Astrocyte of the cerebellum (primary cell): ENCODE results near the gene CACNA2D3.

Experiments used
- DNase-seq: peaks from one replicate; pipeline ENCODE4 v3.0.0-alpha.2; 2011; ENCODE audit warnings: low read depth
- H3K4me3 ChIP-seq: 2 replicates; pipeline ENCODE4 v1.5.1; 2011; ENCODE audit warnings: mild to moderate bottlenecking, low read depth, low read length, moderate library complexity
- in situ Hi-C: cut with HindIII; loops from 2 replicates; pipeline ENCODE4 v1.10.0; 2017; ENCODE audit warnings: low sequenced_read_pairs
- TF ChIP-seq, protein P1 (sequence below): IDR thresholded peaks from 2 replicates; pipeline ENCODE4 v1.5.1; 2012; ENCODE audit warnings: low read length, low read depth, moderate library complexity, mild to moderate bottlenecking; ENCODE audit errors: missing control alignments

CACNA2D3 gene

DNA sequence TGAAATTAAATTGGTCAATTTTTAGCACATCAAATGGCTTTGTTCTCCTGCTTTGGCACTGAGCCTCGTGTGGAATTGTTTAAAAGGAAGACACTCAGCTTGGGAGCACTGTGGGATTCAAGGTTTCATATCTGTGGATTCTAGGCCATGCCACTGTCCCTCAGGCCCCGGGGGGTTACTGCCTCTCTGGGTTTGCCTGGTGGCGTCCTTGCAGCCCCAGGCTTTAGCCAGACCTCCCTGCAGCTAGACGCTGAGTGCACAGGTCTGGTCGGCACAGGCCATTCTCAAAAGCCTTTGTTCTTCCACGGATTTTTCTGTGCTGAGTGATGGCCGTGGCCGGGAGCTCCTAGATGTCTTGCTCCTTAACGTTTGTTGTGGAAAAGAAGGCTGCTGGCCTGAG, 76.2 kb downstream of the CACNA2D3 start:
- DNase-seq = no peak
- TF ChIP-seq, protein P1, sequence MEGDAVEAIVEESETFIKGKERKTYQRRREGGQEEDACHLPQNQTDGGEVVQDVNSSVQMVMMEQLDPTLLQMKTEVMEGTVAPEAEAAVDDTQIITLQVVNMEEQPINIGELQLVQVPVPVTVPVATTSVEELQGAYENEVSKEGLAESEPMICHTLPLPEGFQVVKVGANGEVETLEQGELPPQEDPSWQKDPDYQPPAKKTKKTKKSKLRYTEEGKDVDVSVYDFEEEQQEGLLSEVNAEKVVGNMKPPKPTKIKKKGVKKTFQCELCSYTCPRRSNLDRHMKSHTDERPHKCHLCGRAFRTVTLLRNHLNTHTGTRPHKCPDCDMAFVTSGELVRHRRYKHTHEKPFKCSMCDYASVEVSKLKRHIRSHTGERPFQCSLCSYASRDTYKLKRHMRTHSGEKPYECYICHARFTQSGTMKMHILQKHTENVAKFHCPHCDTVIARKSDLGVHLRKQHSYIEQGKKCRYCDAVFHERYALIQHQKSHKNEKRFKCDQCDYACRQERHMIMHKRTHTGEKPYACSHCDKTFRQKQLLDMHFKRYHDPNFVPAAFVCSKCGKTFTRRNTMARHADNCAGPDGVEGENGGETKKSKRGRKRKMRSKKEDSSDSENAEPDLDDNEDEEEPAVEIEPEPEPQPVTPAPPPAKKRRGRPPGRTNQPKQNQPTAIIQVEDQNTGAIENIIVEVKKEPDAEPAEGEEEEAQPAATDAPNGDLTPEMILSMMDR = no peak
- in situ Hi-C loops = no loop called here
- no peak overlapping the region for H3K4me3 ChIP-seq

DNA sequence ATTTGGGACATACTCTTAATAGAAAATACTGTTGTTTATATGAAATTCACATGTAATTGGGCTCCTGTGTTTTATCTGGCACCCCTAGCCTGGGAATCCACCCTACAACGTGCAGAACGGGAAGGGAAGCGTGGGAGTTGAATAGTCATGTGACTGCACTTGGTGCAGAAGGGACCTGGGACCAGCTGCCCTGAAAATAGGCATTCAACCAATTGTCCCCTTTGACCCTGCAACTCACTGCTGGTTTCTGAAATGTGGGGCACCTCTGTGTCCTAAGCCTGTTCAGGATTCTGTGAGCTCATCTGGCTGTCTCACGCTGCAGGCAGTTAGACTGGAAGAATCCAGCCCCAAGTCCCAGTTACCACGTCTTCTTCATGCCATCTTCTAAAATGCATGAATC, 79.7 kb downstream of the CACNA2D3 start:
- TF ChIP-seq, protein P1 = no peak
- H3K4me3 ChIP-seq = no peak overlapping the region
- DNase-seq = no peak
- in situ Hi-C loops = no loop called here

DNA sequence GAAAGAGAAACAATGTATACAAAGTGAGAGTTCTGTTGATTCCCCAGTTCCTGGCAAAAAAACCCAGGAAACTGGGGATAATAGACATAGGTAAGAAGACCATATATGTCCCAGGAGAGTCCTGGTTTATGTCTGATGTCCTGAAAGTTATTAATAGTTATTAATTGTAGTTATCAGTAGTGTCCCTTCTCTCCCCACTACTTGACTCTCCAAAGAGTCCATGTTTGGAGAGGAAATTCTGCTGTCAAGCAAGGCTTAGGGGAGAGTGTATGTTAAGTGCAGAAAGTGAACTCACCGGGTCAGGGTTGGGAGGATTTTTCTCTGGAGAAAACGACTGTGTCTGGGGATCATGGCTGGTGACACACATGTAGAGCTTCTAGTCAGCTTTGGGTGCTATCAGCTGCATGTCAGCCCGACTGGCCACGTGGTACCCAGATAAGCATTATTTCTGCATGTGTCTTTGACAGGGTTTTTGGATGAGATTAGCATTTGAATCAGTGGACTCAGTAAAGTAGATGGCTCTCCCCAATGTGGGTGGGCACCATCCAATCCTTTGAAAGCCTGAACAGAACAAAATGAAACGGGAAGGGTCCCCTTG, 80.4 kb downstream of the CACNA2D3 start:
- no peak for DNase-seq
- in situ Hi-C loops = no loop called here
- no peak overlapping the region for H3K4me3 ChIP-seq
- TF ChIP-seq, protein P1 = no peak

DNA sequence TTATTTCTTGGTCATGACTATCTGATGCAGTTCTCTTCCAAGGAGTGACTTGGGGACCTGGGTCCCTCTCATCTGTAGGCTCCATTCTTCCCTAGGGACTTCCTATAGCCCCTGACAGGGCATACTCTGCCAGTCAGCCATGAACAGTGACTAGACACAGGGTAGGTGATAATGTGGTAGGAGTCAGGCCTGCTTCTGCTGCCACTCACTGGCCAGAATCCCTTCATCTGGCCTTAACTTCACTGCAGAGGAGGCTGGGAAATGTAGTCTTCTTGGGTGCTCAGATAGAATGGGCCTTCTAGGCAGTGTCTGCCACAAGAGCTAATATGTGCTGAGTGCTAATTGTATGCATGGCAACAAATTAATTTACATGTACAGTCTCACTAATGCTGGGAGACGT, 84.5 kb downstream of the CACNA2D3 start:
- TF ChIP-seq, protein P1 = no peak
- in situ Hi-C loops = no loop called here
- no peak overlapping the region for H3K4me3 ChIP-seq
- DNase-seq = no peak

DNA sequence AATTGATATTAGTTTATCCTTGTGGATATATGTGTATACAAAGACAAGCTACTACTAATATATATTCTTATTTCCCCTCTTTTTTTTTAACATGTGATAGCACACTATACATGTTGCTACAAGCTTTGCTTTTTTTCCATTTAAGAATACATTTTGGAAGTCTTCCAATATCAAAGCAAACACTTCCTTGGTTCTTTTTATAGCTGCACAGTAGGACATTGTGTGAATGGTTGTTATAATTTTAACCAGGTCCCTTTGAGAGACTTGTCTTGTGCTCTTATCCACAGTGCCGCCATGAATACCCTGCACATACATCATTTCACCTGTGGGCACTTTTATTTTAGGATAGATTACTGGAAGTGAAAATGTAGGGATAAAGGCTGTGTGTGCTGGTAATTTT, 88.7 kb downstream of the CACNA2D3 start:
- TF ChIP-seq, protein P1 = no peak
- in situ Hi-C loops = no loop called here
- H3K4me3 ChIP-seq = no peak overlapping the region
- no peak for DNase-seq

DNA sequence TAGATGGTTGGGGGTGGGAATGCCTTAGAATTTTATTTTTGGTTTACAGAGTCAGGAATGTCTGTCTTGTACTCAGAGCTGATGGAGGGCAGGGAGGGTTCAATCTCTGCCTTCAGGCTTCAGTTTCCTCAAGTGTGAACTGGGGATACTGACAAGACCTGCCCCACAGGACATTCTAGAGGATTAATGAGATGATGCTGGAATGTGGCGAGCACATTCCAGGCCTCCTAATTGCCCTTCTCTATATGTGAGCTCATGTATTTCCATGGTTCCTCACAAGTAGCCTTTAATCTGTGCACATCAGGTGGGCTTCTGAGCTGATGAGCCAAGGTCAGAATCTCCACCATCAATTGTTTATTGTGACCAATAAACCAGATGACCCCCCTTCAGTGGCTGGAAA, 90.4 kb downstream of the CACNA2D3 start:
- in situ Hi-C loops = no loop called here

More for the DNA sequence above, 90.4 kb downstream of the CACNA2D3 start:
- TF ChIP-seq, protein P1 = no peak
- DNase-seq = no peak
- no peak overlapping the region for H3K4me3 ChIP-seq
